ENCODE measurements around the gene ST7.
A peak's percentile ranks its signal among the peaks of the same experiment; 100 is the strongest.
"Not testable (repeated sequence)": the region's sequence is repeated elsewhere in the genome, so short reads cannot be mapped to it uniquely, and the experiment has no call there.

The ST7 gene, protein sequence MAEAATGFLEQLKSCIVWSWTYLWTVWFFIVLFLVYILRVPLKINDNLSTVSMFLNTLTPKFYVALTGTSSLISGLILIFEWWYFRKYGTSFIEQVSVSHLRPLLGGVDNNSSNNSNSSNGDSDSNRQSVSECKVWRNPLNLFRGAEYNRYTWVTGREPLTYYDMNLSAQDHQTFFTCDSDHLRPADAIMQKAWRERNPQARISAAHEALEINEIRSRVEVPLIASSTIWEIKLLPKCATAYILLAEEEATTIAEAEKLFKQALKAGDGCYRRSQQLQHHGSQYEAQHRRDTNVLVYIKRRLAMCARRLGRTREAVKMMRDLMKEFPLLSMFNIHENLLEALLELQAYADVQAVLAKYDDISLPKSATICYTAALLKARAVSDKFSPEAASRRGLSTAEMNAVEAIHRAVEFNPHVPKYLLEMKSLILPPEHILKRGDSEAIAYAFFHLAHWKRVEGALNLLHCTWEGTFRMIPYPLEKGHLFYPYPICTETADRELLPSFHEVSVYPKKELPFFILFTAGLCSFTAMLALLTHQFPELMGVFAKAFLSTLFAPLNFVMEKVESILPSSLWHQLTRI

DNA sequence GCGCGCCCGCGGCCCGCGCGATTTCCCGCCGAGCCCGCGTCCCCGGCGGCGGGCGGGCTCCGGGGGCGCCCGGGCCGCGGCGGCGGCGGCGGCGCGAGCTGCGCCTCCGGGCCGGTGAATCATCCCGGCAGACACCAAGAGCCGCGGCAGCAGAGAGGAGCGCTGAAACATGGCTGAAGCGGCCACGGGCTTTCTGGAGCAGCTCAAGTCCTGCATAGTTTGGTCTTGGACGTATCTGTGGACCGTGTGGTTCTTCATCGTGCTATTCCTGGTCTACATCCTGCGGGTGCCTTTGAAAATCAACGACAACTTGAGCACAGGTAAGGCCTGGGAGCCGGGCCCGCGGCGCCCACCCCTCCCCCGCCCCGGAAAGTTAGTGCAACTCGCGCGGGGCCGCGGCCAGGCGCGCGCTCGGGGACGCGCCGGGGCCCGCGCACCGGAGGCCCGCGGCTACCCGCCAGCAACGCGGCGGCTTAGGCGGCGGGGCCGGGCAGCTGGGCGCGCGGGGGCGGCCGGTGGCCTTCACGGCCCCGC is at the start of gene ST7:
Gene ST7, plus strand, starts transcription at position 130 of the 534 bp plus-strand sequence. Its CDS starts 40 bp downstream, at position 170.
- peak; percentile 61 for DNase-seq

DNA sequence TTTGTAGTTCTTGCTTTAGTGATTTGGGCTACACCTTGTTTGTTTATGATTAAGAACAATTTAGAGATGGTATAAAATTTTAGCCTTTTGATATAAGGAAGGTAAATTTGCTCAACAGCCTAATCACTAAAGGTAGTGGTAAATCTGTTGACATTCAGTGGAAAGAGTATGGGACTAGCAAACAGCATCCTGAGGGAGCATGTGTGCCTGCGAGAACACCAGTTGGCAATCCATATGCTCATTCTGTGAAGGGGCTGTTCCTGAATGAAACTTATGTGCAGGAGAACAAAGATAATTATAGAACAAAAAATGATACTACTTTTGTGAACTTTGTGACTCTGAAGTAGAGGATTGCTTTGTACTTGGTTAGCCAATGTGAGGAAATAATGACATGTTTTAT is 46.9 kb upstream of the ST7 start:
- no peak for DNase-seq

DNA sequence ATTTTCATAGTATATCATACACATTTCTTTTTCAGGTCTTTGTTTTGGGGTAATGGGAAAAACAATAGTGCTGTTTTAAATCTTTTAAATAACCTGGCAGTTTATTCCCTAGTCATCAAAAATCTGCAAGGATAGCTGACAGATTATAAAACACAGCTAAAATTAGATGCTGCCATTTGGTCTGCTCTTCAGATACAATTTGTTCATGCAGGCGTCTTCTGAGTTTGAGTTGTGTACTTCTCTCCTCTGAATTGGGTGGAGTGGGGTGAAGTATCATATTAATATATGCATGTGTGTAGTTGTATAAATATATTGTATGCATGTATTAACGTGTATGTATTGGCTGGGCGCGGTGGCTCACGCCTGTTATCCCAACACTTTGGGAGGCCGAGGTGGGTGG is 42.9 kb upstream of the ST7 start:
- no peak for DNase-seq

GRCh38 chr7:116911801-116912200 is 41.5 kb upstream of the ST7 start:
- DNase-seq = no peak

DNA sequence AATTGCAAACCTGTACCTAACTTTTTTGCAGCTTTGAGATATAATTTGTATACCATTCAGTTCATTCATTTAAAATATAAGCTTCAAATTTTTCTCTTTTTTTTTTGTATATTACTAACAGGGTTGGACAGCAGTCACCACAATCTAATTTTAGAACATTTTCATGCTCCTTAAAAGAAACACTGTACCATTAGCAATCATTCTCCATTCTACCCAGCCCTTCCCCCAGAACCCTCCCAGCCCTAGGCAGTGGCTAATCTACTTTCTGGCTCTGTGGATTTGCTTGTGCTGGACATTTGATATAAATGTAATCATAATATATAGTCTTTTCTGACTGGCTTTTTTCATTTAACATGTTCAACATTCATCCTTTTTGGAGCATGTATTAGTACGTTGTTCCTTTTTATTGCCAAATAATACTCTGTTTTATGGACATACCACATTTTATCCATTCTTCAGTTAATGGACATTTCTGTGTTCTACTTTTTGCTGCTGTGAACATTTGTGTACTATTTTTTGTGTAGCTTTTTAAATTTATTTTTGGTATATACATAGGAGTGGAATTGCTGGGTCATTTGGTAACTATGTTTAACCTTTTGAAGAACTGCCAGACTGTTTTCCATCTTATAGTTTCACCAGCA is 40.9 kb upstream of the ST7 start:
- DNase-seq = no peak

GRCh38 chr7:116918704-116919103 is 34.6 kb upstream of the ST7 start:
- DNase-seq = no peak

GRCh38 chr7:116920359-116920758 is 32.9 kb upstream of the ST7 start:
- DNase-seq = no peak

GRCh38 chr7:116922545-116922944 is 30.8 kb upstream of the ST7 start:
- no peak for DNase-seq

DNA sequence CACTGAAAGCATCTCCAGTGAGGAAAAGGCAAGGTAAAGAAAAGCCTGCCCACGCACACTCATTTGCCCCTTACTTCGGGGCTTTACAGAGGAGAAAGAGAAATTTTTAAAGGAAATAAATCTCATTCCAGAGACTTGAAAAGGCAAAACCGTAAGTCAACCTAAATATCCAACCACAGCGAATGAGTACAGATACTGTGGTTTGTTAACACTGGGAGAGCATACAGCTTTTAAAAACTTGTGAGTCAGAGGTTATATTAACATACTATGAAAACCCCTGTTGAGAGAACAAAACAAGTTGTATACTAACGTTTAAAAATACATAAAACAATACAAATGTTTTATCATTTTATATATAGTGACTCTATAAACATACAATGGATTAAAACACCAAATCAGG is 28.6 kb upstream of the ST7 start:
- no peak for DNase-seq

DNA sequence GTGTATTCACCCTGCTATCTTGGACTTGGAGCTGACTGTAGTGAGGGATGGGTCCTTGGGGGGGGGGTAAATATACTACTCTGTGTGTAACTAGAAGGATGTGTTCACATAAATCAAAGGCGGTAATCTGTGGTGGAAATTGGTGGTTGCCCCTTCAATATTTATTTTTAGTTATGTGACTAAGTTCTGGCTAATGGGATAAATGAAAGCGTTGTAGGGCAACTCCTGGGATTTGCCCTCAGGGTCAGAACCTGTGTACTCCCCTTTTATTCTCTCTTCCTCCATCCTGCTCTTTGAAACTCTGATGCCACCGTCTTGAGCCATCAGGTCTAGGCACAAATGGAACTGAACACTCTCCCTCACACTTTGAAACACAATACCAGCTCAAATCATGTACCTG is 24.3 kb upstream of the ST7 start:
- no peak for DNase-seq

- peak; percentile 67 for DNase-seq
These were observed 23.1 kb upstream of the ST7 start for GRCh38 chr7:116929914-116930913.

- no peak for DNase-seq
These were observed 20.7 kb upstream of the ST7 start for GRCh38 chr7:116932566-116932965.

- DNase-seq = no peak
These were observed 19.8 kb upstream of the ST7 start for GRCh38 chr7:116933465-116933864.

GRCh38 chr7:116934580-116934979 is 18.7 kb upstream of the ST7 start:
- no peak for DNase-seq

- not testable (repeated sequence) for DNase-seq
These were observed 16.5 kb upstream of the ST7 start for GRCh38 chr7:116936844-116937243.

DNA sequence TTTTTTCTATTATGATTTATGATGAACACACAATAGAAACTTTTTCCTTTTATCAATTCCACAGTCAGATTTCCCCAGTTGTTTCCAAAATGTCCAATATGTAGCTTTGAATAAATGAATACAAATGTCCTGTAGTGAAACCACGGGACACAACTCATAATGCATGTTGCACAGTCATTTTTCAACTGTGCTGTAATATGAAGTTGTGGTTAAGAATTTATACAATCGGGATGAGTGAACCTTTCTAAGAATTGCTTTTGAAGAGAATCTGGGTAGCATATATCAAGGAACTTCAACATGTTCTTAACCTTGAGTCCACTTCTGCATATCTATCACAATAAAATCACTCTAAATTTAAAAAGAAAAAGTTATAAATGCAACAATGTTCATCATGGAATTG is 14.6 kb upstream of the ST7 start:
- no peak for DNase-seq

DNA sequence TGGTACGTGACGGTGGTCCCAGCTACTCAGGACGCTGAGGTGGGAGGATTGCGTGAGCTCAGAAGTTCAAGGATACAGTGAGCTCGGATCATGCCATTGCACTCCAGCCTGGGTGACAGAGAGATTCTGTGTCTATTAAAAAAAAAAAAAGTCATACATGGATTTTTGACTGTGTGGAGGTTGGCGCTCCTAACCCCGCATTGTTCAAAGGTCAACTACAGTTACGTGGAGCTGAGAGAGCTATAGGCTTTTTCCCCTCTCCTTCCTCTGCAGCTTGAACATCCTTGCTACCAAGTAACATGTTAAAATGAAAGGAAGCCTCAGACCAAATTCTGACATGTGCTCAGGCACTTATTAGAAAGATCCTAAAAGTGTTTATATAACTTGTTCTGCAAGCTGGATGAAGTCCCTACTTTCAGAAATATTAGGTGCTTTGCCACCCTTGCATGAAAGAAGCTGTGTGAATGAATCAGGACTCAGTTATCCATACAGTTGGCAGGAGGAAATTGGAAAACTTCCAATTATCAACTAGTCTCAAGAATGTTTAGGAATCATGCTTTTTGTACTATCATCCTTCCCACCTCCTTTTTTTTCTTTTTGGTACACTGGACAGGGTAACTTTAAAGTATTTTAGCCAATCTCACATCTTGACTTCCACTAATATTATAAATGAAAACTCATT is 12.5 kb upstream of the ST7 start:
- DNase-seq = no peak

- no peak for DNase-seq
These were observed 10.8 kb upstream of the ST7 start for GRCh38 chr7:116942504-116942903.

- DNase-seq = no peak
These were observed 4.4 kb upstream of the ST7 start for GRCh38 chr7:116948934-116949333.

GRCh38 chr7:116949941-116950801 is 3.1 kb upstream of the ST7 start:
- DNase-seq = no peak

- DNase-seq = no peak
These were observed 2.4 kb upstream of the ST7 start for GRCh38 chr7:116950889-116951351.
